HG03521 (cell line): Measurements from ENCODE around the gene CAMKK1.

Experiments
- ATAC-seq: cut with Tn5 transposase; IDR thresholded peaks from one replicate; pipeline ENCODE4 v1.9.1; 2021; ENCODE audit warnings: mild to moderate bottlenecking, moderate library complexity; ENCODE audit not compliant: unreplicated experiment

Gene CAMKK1

DNA sequence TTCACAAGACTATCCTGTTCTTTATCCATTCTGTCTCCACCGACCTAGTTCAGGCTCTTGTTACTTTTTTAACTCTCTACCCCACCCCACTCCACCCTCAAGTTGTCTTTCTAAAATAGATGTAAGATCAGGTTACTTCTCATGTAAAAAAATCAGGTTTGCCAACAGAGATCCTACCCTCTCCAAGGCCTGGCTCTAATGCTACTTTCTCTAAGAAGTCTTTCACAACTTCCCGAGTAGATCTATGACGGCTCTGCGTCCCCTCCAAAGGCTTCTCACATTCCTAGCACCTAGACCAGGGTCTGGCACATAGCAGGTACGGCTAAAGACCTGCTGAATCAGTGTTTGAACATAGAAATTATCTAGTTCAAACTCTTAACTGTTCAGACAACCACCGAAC is 77.7 kb downstream of the CAMKK1 start:
- no peak for ATAC-seq

DNA sequence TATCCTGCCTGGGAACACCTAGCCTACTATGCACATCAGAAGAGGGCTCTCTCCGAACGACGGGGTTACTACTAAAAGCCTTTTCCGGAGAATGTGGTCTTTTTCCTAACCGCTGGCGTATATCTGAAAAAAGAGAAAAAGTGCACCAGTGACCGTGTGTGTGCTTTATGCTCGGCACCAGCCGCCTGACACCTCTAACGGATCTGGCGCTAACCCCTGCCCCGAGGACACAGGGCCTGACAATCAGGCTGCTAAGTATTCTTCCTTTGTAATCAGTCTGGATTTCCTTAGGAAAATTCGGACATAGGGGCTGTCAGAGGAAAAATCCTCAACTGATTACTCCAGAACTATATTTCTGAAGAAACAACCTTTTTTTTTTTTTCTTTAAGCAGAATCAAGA is 78.5 kb downstream of the CAMKK1 start:
- ATAC-seq: no peak

DNA sequence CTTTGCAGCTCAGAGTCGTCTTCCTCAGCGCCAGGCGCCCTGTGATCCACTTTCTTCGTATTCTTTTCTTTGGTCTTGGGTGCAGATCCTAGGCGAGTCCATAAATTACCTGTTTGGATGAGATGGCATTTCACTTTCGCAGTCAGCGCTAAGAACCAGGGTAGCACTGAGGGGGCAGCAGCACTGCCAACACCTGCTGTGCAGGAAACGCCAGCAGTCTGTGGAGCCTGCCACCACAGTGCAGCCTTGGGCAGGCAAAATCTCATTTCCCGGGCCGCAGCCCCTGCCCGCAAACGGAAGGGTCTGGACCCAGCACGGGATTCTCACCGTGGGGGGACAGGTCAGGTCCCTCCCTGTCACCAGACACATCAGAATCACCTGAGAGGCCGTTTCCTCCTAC is 79.7 kb downstream of the CAMKK1 start:
- no peak for ATAC-seq

DNA sequence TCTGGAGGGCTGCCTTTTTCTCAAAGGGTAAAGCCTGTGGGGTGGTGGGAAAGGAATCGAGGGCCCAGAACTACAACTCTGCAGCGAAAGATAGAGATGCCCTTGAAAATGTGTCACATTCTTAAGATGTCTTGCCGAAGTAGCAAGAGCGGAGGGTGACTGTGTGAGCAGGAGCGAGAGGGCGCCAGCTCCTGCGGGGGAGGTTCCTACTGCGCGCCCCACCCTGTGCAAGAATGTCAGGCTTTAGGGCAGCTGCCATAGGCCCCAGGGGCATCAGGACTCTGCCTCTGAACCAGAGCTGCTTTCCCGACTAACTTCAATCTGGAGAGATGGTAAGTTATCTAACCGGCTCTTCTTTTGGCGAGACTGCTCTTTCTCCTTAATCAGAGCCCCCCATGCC is 80.1 kb downstream of the CAMKK1 start:
- ATAC-seq: no peak

- no peak for ATAC-seq
Observed at GRCh38 chr17:3812284-3812683, 80.6 kb downstream of the CAMKK1 start.
